Colonic mucosa (tissue), 4 donors: ENCODE data around the gene JAKMIP2. TPM values are rescaled to one million over a fixed set of nuclear protein-coding genes. Genes with fewer than 3 reads are reported as not detected.

Experiments
- DNase-seq: peaks from one replicate; pipeline ENCODE4 v3.0.0-alpha.2; 2020
- H3K27ac ChIP-seq: fragments of 200-600 bp; one replicate; pipeline ENCODE4 v1.8.0; 2021
- H3K27me3 ChIP-seq: fragments of 200-600 bp; one replicate; pipeline ENCODE4 v1.8.0; 2021
- H3K36me3 ChIP-seq: fragments of 200-600 bp; one replicate; pipeline ENCODE4 v1.8.0; 2021
- H3K4me1 ChIP-seq: fragments of 200-600 bp; one replicate; pipeline ENCODE4 v1.8.0; 2021; ENCODE audit warnings: mild to moderate bottlenecking
- H3K4me3 ChIP-seq: fragments of 200-600 bp; one replicate; pipeline ENCODE4 v1.8.0; 2021
- H3K9ac ChIP-seq, 2 donors: one replicate each; pipeline ENCODE4 v1.7.0; 2013; ENCODE audit warnings: control low read depth in 2 of 2, low read depth in 2 of 2, low read length in 2 of 2
- H3K9me3 ChIP-seq: fragments of 200-600 bp; one replicate; pipeline ENCODE4 v1.8.0; 2021
- intact Hi-C: fragments of 100-400 bp; cut with DNase I; formaldehyde crosslinking; loops from one replicate; pipeline ENCODE4 v1.14.1; 2022
- total RNA-seq, 2 donors: library from RNA; stranded (reverse); fragmentation: NEBNext Ultra II Directional in 1 of 2; extraction: Animal tissue kit (Norgen Biotek cat#: 25700) in 1 of 2; gene quantifications; one replicate each; pipeline ENCODE4 v1.2.1, GENCODE V29; 2021
- TF ChIP-seq, protein P1 (sequence below): fragments of 200-600 bp; IDR thresholded peaks from one replicate; pipeline ENCODE4 v1.8.0; 2022; ENCODE audit warnings: antibody characterized with exemption, mild to moderate bottlenecking
- donor health status: healthy.
- donor health status: DM: no; HTN: no; CAD: no.
- donor health status: DM: no; HTN: no; CAD: no.

Gene JAKMIP2
- total RNA-seq, 2 donors from 2014 or later: 0.17 to 1.3 TPM

- no peak for DNase-seq
These were observed 93.7 kb downstream of the JAKMIP2 start for GRCh38 chr5:147688656-147689356.

DNA sequence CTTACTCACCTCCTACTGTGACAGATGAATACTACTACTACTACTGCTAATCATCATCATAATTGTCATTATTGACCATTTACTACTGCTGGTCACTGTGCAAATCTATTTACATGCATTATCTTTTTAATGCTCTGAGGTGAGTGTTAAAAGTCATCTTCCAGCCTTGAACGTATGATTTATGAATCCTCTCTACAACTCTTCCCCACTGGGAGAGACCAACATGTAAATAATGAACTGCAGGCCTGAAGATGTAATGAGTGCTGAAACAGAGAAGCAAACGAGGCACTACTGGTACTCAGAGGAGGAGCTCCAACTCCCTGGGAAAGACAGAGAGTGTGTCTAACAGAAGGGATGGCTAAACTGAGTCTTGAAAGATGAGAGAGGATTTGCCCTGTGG, 95.4 kb downstream of the JAKMIP2 start:
- H3K36me3 ChIP-seq: no peaks in the 10 kb centered on the region
- H3K4me3 ChIP-seq: no peak overlapping the region
- TF ChIP-seq, protein P1, sequence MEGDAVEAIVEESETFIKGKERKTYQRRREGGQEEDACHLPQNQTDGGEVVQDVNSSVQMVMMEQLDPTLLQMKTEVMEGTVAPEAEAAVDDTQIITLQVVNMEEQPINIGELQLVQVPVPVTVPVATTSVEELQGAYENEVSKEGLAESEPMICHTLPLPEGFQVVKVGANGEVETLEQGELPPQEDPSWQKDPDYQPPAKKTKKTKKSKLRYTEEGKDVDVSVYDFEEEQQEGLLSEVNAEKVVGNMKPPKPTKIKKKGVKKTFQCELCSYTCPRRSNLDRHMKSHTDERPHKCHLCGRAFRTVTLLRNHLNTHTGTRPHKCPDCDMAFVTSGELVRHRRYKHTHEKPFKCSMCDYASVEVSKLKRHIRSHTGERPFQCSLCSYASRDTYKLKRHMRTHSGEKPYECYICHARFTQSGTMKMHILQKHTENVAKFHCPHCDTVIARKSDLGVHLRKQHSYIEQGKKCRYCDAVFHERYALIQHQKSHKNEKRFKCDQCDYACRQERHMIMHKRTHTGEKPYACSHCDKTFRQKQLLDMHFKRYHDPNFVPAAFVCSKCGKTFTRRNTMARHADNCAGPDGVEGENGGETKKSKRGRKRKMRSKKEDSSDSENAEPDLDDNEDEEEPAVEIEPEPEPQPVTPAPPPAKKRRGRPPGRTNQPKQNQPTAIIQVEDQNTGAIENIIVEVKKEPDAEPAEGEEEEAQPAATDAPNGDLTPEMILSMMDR: no peak
- H3K27ac ChIP-seq: no peak overlapping the region
- no peak overlapping the region for H3K9ac ChIP-seq
- intact Hi-C loops: no loop called here
- no peak for DNase-seq
- H3K27me3 ChIP-seq: no peaks in the 10 kb centered on the region
- H3K9me3 ChIP-seq: no peaks in the 10 kb centered on the region
- H3K4me1 ChIP-seq: no peaks in the 10 kb centered on the region

More at GRCh38 chr5:147688656-147689356, 93.7 kb downstream of the JAKMIP2 start:
- no peaks in the 10 kb centered on the region for H3K36me3 ChIP-seq
- H3K4me3 ChIP-seq: no peak overlapping the region
- TF ChIP-seq, protein P1: no peak
- no peaks in the 10 kb centered on the region for H3K4me1 ChIP-seq
- H3K27me3 ChIP-seq: no peaks in the 10 kb centered on the region
- no peak overlapping the region for H3K27ac ChIP-seq
- intact Hi-C loops: no loop called here
- no peak overlapping the region for H3K9ac ChIP-seq
- no peaks in the 10 kb centered on the region for H3K9me3 ChIP-seq

DNA sequence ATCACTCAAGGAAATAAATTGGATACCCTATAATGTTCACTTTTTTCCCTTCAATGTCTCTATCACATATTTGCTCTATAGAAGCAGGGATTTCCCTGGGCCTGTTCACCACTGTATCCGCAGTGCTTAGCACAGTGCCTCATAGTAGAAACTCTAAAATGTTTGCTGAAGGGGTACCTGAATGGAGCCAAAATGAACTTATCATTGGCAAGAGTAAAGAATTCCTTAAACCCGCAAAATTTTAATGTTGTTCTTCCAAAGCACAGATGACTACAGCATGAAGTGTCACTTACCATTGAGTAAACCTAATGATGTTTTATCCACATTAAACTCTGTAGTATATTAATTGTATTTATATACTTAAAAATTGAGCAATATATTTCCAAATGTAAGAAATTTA, 96.1 kb downstream of the JAKMIP2 start:
- DNase-seq: no peak
- no peaks in the 10 kb centered on the region for H3K9me3 ChIP-seq
- TF ChIP-seq, protein P1: no peak
- no peaks in the 10 kb centered on the region for H3K4me1 ChIP-seq
- H3K36me3 ChIP-seq: no peaks in the 10 kb centered on the region
- H3K27me3 ChIP-seq: no peaks in the 10 kb centered on the region
- H3K27ac ChIP-seq: no peak overlapping the region
- intact Hi-C loops: no loop called here
- no peak overlapping the region for H3K4me3 ChIP-seq
- no peak overlapping the region for H3K9ac ChIP-seq

DNA sequence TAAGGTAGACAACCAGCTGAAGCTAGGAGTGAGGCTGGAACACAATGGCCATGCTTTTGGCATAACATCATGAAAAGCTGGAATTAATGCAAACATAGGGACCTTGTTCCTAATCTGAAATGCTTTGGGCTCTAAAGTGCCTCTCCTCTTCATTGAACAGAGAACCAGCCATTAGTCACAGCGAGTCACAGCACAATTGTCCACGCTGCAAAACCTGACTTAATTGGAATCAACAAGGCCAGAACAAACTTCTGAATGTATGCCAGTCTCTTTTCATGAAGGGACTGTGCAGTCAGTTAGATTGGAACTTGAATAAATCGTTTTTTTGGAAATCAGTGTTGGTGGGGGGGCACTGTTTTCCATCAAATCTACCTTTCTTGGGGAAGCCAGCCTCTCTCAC, 96.5 kb downstream of the JAKMIP2 start:
- no peak overlapping the region for H3K9ac ChIP-seq
- no peak overlapping the region for H3K4me3 ChIP-seq
- no peaks in the 10 kb centered on the region for H3K27me3 ChIP-seq
- no peaks in the 10 kb centered on the region for H3K36me3 ChIP-seq
- H3K9me3 ChIP-seq: no peaks in the 10 kb centered on the region
- no peak overlapping the region for H3K27ac ChIP-seq
- intact Hi-C loops: no loop called here
- DNase-seq: no peak
- no peaks in the 10 kb centered on the region for H3K4me1 ChIP-seq
- TF ChIP-seq, protein P1: no peak

DNA sequence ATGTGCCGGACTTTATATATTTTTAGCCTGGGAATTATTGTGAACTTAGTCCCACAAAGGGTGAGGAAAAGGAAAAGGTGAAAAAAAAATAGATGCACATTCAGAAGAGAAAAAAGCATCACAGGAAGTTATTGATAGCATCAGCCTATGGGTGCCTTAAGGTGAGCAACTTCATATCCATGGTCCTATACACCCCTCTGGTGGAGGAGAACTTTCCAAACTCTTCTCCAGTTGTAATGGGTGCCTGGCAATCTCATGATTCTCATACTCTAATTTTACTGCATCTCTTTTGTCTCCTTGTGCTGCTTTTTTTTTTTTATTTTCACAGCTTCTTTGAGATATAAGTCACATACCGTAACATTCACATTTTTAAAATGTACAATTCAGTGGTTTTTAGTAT, 107.4 kb downstream of the JAKMIP2 start:
- TF ChIP-seq, protein P1: no peak
- Histone ChIP-seq H3K36me3 (no peaks in the 10 kb centered on the region), H3K9me3 (no peaks in the 10 kb centered on the region), H3K9ac (no peak overlapping the region), H3K27me3 (no peaks in the 10 kb centered on the region), H3K27ac (no peak overlapping the region), H3K4me3 (no peak overlapping the region), H3K4me1 (no peaks in the 10 kb centered on the region)
- intact Hi-C loops: no loop called here
- no peak for DNase-seq
